PC-3 (cell line): ENCODE results near the gene ADAM15.

Experiments
- EZH2phosphoT487 ChIP-seq: fragments of 300-600 bp; sonication (generic); IDR thresholded peaks from 2 replicates; pipeline ENCODE4 v1.6.1; 2018; ENCODE audit warnings: mild to moderate bottlenecking, antibody characterized with exemption, low read length, borderline replicate concordance
- TF ChIP-seq, protein P1 (sequence below): fragments of 300-600 bp; sonication (generic); conservative IDR thresholded peaks from 2 replicates; pipeline ENCODE4 v1.5.1; 2017; ENCODE audit warnings: antibody characterized with exemption, low read depth, mild to moderate bottlenecking, low read length

DNA sequence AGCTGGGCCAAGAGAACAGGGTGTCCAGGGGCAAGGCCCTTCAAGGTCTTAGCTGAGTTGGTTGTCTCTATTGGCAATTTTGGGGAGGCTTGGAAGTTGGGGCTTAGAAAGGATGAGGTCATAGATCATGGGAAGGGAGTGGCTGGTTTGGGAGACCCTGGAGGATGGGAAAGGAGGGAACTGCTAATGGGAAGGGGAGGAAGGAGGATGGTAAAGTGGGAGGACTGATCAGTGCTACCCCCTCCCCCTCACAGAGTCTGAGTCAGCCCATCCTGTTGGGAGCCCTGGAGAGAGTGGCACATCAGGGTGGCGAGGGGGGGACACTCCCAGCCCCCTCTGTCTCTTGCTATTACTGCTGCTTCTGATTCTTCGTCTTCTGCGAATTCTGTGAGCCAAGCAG is 17.5 kb downstream of the ADAM15 start:
- TF ChIP-seq EZH2phosphoT487 = no peak
- TF ChIP-seq, protein P1, sequence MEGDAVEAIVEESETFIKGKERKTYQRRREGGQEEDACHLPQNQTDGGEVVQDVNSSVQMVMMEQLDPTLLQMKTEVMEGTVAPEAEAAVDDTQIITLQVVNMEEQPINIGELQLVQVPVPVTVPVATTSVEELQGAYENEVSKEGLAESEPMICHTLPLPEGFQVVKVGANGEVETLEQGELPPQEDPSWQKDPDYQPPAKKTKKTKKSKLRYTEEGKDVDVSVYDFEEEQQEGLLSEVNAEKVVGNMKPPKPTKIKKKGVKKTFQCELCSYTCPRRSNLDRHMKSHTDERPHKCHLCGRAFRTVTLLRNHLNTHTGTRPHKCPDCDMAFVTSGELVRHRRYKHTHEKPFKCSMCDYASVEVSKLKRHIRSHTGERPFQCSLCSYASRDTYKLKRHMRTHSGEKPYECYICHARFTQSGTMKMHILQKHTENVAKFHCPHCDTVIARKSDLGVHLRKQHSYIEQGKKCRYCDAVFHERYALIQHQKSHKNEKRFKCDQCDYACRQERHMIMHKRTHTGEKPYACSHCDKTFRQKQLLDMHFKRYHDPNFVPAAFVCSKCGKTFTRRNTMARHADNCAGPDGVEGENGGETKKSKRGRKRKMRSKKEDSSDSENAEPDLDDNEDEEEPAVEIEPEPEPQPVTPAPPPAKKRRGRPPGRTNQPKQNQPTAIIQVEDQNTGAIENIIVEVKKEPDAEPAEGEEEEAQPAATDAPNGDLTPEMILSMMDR = no peak
